Fibroblast of pulmonary artery (primary cell): ENCODE results near the gene RBM47.

Experiments used
- DNase-seq: peaks from one replicate; pipeline ENCODE4 v3.0.0-alpha.2; 2010; ENCODE audit warnings: low read depth
- H3K4me3 ChIP-seq: replicated peaks from 2 replicates; pipeline ENCODE4 v1.5.1; 2011; ENCODE audit warnings: low read depth, mild to moderate bottlenecking, control low read depth, low read length, moderate library complexity
- CTCF ChIP-seq: IDR thresholded peaks from 2 replicates; pipeline ENCODE4 v1.5.1; 2011; ENCODE audit warnings: mild to moderate bottlenecking, control low read depth, low read length, inconsistent platforms; ENCODE audit errors: missing control alignments

Gene RBM47

GRCh38 chr4:40583850-40584439, 45.7 kb downstream of the RBM47 start:
- H3K4me3 ChIP-seq: no peak overlapping the region
- no peak for TF ChIP-seq CTCF
- DNase-seq: no peak

- no peak for TF ChIP-seq CTCF
- H3K4me3 ChIP-seq: no peak overlapping the region
- DNase-seq: no peak
Observed at GRCh38 chr4:40582413-40582812, 47.3 kb downstream of the RBM47 start.

GRCh38 chr4:40581254-40582140, 48.2 kb downstream of the RBM47 start:
- H3K4me3 ChIP-seq: no peak overlapping the region
- no peak for TF ChIP-seq CTCF
- DNase-seq: no peak

- no peak for TF ChIP-seq CTCF
- DNase-seq: no peak
- no peak overlapping the region for H3K4me3 ChIP-seq
Observed at GRCh38 chr4:40579983-40580382, 49.7 kb downstream of the RBM47 start.

- no peak for TF ChIP-seq CTCF
- H3K4me3 ChIP-seq: peak overlapping the region; percentile 7
Observed at GRCh38 chr4:40577588-40578253, 51.9 kb downstream of the RBM47 start.

GRCh38 chr4:40576651-40577480, 52.8 kb downstream of the RBM47 start:
- DNase-seq: peak; percentile 95
- H3K4me3 ChIP-seq: peak overlapping the region; percentile 31

More at GRCh38 chr4:40577588-40578253, 51.9 kb downstream of the RBM47 start:
- DNase-seq: peak; percentile 43

More at GRCh38 chr4:40576651-40577480, 52.8 kb downstream of the RBM47 start:
- no peak for TF ChIP-seq CTCF
